NB4 (cell line): ENCODE measurements around the gene HYAL1.

Source experiments
- CTCF ChIP-seq: IDR thresholded peaks from one replicate; pipeline ENCODE4 v1.5.1; 2012; ENCODE audit warnings: low read depth, low read length
- POLR2A ChIP-seq: IDR thresholded peaks from 2 replicates; pipeline ENCODE4 v1.6.1; 2011; ENCODE audit warnings: mild to moderate bottlenecking; ENCODE audit not compliant: insufficient read length; ENCODE audit errors: extremely low read depth

GRCh38 chr3:50286322-50287227 lies 16.8 kb downstream of the HYAL1 start:
- TF ChIP-seq CTCF (no peak), POLR2A (no peak)
